Measurements from ENCODE around the gene HUS1.
A peak's percentile ranks its signal among the peaks of the same experiment; 100 is the strongest.
"Not testable (repeated sequence)": the region's sequence is repeated elsewhere in the genome, so short reads cannot be mapped to it uniquely, and the experiment has no call there.

HUS1 gene

DNA sequence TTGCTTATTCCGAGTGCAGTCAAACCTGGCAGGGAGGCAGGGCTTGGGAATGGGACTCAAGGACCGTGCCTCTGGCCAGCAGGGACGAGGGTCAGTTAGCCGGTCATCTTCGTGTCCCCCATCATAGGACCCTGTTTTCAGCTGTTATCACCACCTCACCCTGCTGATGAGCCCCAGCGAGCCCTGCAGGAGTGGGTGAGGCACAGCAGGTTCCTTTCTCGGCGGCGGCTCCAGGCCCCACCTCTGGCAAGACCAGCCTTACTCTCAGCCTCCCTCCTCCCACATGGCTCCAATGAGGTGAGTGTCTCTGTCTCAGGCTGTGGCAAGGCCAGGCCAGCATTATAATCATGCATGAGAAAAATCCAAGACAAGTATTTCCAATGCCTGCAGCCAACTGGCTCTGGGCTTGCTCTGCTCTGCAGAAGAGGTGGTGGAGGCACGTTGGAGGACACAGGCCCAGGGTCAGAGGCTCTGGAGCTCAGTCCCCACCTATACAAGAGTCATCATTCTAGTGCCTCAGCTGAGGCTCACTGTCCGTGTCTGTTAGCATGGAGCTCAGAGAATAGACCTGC is 46.9 kb downstream of the HUS1 start:
- Histone ChIP-seq H3K9me3 (ENCODE audit: control insufficient read depth, insufficient read depth, low read length) (no peaks in the 10 kb centered on the region), H3K9ac (ENCODE audit: low read depth, low read length) (no peak overlapping the region), H3K36me3 (ENCODE audit: control insufficient read depth, insufficient read depth, low read length) (no peaks in the 10 kb centered on the region), H3K4me3 (ENCODE audit: low read depth, low read length) (no peak overlapping the region), H3K4me1 (ENCODE audit: control insufficient read depth, insufficient read depth, low read length) (peaks cover 5% of the 10 kb centered on the region), H3K27me3 (ENCODE audit: control insufficient read depth, insufficient read depth, low read length) (no peaks in the 10 kb centered on the region)

DNA sequence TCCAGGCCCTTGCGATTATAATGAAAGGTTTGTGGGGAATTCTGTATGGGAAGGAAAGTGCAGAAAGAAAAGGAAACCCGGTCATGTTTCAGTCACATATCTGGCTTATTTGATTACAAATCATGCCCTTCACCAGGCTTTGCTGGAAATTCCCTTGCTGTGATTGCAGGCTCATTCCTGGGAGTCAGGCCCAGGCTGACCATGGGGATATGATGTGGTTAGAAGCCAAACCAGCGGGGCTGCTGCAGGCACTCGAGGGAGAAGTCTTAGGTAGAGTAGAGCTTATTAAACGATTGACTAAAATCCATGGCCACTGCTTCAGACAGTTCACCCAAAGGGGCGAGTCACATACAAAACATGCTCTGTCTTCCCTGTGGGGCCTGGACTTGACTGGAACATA is 47.4 kb downstream of the HUS1 start:
- H3K4me3 ChIP-seq (ENCODE audit: low read depth, low read length) = no peak overlapping the region
- no peak overlapping the region for H3K9ac ChIP-seq (ENCODE audit: low read depth, low read length)
- H3K4me1 ChIP-seq (ENCODE audit: control insufficient read depth, insufficient read depth, low read length) = peaks cover 3% of the 10 kb centered on the region

DNA sequence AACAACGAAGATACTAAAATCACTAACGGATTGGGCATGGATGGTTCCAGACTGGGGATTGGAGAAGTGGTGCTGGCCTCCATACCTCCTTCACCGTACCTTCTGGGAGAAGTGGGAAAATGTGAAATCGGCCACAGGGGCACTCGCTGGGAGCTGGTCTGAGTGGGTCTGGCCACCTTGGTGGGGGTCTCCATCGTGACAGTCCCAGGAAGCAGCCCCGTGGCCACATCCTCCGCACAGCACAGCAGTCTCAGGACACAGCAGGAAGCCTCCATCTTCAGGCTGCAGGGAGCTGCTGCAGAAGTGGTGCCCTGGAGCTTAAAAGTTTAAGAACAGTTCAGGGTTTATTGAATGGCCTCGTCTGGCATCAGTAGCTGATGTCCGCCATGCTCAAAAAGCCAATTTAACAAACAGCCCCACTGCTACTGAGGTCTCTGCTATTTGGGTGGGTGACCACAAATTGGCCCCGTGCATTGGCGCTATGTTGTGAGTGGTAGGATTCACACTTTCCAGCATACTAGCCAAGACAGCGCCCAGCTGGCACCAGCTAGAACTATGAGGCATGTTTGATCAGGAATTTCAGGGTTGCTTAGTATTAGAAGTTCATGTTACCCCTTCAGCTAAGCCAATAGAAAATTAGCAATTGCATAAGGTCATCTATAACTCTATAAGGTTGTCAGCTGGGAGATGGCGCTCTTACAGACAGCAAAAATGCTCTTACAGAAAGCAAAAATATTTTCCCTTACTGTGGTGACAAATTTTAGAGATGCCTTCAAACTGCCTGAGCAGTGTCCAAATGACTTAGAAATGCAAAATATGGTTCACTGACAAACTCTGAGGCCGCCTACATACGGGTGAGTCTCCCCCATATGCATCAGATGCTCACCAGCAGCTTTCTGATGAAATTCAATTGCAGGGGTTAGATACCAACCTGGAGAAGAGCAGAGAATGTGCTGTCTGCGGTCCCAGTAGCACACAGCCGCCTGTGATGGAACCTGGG is 48.1 kb downstream of the HUS1 start:
- Histone ChIP-seq H3K4me1 (ENCODE audit: control insufficient read depth, insufficient read depth, low read length) (no peaks in the 10 kb centered on the region), H3K4me3 (ENCODE audit: low read depth, low read length) (no peak overlapping the region), H3K9me3 (ENCODE audit: control insufficient read depth, insufficient read depth, low read length) (no peaks in the 10 kb centered on the region), H3K27me3 (ENCODE audit: control insufficient read depth, insufficient read depth, low read length) (no peaks in the 10 kb centered on the region), H3K36me3 (ENCODE audit: control insufficient read depth, insufficient read depth, low read length) (peaks cover 4% of the 10 kb centered on the region), H3K9ac (ENCODE audit: low read depth, low read length) (no peak overlapping the region)

More for the DNA sequence above, 47.4 kb downstream of the HUS1 start:
- no peaks in the 10 kb centered on the region for H3K27me3 ChIP-seq (ENCODE audit: control insufficient read depth, insufficient read depth, low read length)
- H3K36me3 ChIP-seq (ENCODE audit: control insufficient read depth, insufficient read depth, low read length) = no peaks in the 10 kb centered on the region
- no peaks in the 10 kb centered on the region for H3K9me3 ChIP-seq (ENCODE audit: control insufficient read depth, insufficient read depth, low read length)

DNA sequence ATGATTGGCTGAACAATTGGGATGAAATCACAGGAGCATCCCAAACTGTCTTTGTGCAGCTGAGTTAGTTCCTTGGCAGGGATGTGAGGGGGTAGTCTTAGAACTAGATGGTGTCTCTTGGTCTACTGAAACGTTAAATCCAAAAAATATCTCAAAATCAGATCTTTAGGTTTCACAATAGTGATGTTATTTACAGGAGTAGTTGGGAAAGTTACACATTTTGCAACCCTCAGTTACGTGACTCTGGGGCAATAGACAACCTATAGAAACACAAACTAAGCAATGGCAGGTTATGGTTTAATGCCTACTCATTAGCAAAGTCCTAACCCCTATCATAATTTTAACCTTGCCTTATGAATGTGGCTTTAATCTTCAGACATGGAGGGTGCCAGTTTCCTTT is 55.1 kb downstream of the HUS1 start:
- H3K4me3 ChIP-seq (ENCODE audit: low read depth, low read length) = no peak overlapping the region
- no peaks in the 10 kb centered on the region for H3K4me1 ChIP-seq (ENCODE audit: control insufficient read depth, insufficient read depth, low read length)
- H3K9ac ChIP-seq (ENCODE audit: low read depth, low read length) = no peak overlapping the region
- peaks cover 4% of the 10 kb centered on the region for H3K36me3 ChIP-seq (ENCODE audit: control insufficient read depth, insufficient read depth, low read length)
- H3K27me3 ChIP-seq (ENCODE audit: control insufficient read depth, insufficient read depth, low read length) = no peaks in the 10 kb centered on the region
- no peaks in the 10 kb centered on the region for H3K9me3 ChIP-seq (ENCODE audit: control insufficient read depth, insufficient read depth, low read length)

DNA sequence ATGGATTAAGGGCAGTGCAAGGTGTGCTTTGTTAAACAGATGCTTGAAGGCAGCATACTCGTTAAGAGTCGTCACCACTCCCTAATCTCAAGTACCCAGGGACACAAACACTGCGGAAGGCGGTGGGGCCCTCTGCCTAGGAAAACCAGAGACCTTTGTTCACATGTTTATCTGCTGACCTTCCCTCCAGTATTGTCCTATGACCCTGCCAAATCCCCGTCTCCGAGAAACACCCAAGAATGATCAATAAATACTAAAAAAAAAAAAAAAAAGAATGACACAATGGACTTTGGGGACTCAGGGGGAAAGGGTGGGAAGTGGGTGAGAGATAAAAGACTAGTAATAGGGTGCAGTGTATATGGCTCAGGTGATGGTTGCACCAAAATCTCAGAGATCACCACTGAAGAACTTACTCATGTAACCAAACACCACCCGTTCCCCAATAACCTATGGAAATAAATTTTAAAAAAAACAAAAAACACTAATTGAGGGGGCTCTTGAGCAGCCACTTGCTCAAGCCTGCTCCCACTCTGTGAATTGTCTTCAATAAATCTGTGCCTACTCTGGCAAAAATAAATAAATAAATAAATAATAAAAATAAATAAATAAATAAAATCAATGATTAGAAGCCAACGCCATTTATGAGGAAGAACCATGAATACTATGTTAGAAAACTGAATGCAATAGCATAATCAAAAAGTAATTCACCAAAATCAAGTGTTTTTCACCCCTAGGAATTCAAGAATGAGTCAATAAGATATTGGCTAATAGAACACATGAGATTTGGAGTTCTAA is 56.1 kb downstream of the HUS1 start:
- H3K27me3 ChIP-seq (ENCODE audit: control insufficient read depth, insufficient read depth, low read length); H3K9me3 ChIP-seq (ENCODE audit: control insufficient read depth, insufficient read depth, low read length); H3K9ac ChIP-seq (ENCODE audit: low read depth, low read length); H3K4me1 ChIP-seq (ENCODE audit: control insufficient read depth, insufficient read depth, low read length); H3K4me3 ChIP-seq (ENCODE audit: low read depth, low read length); H3K36me3 ChIP-seq (ENCODE audit: control insufficient read depth, insufficient read depth, low read length): not testable (repeated sequence)

DNA sequence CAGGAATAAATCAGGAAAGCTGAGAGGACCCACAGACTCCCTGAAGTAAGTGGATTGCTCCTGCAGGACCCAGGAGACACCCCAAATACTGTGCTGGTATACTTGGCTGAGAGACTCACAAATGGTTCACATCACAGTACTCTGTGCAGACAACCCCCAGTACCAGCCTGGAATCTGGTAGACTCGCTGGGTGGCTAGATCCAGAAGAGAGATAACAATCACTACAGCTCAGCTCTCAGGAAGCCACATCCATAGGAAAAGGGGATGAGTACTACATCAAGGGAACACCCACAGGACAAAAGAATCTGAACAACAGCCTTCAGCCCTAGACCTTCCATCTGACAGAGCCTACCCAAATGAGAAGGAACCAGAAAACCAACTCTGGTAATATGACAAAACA is 62.9 kb downstream of the HUS1 start:
- not testable (repeated sequence) for H3K9me3 ChIP-seq (ENCODE audit: control insufficient read depth, insufficient read depth, low read length); H3K27me3 ChIP-seq (ENCODE audit: control insufficient read depth, insufficient read depth, low read length); H3K4me3 ChIP-seq (ENCODE audit: low read depth, low read length); H3K36me3 ChIP-seq (ENCODE audit: control insufficient read depth, insufficient read depth, low read length); H3K4me1 ChIP-seq (ENCODE audit: control insufficient read depth, insufficient read depth, low read length); H3K9ac ChIP-seq (ENCODE audit: low read depth, low read length)

DNA sequence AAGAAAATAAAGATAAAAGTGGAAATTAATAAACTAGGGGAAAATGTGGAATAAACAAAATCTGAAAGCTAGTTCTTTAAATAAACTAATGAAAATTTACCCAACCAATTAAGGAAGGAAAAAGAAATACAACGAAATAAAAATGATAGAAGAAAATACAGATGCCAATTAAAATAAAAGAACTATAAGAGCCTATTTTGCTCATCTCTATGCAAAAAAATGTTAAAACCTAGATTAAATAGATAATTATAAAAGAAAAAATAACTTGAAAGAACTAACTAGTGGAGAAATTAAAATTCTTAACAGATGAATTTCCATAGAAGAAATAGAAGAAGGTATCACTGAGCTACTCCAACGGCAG is 63.8 kb downstream of the HUS1 start:
- H3K4me1 ChIP-seq (ENCODE audit: control insufficient read depth, insufficient read depth, low read length) = peaks cover 4% of the 10 kb centered on the region
- H3K27me3 ChIP-seq (ENCODE audit: control insufficient read depth, insufficient read depth, low read length) = no peaks in the 10 kb centered on the region
- no peak overlapping the region for H3K4me3 ChIP-seq (ENCODE audit: low read depth, low read length)
- no peaks in the 10 kb centered on the region for H3K36me3 ChIP-seq (ENCODE audit: control insufficient read depth, insufficient read depth, low read length)
- H3K9me3 ChIP-seq (ENCODE audit: control insufficient read depth, insufficient read depth, low read length) = no peaks in the 10 kb centered on the region
- no peak overlapping the region for H3K9ac ChIP-seq (ENCODE audit: low read depth, low read length)

DNA sequence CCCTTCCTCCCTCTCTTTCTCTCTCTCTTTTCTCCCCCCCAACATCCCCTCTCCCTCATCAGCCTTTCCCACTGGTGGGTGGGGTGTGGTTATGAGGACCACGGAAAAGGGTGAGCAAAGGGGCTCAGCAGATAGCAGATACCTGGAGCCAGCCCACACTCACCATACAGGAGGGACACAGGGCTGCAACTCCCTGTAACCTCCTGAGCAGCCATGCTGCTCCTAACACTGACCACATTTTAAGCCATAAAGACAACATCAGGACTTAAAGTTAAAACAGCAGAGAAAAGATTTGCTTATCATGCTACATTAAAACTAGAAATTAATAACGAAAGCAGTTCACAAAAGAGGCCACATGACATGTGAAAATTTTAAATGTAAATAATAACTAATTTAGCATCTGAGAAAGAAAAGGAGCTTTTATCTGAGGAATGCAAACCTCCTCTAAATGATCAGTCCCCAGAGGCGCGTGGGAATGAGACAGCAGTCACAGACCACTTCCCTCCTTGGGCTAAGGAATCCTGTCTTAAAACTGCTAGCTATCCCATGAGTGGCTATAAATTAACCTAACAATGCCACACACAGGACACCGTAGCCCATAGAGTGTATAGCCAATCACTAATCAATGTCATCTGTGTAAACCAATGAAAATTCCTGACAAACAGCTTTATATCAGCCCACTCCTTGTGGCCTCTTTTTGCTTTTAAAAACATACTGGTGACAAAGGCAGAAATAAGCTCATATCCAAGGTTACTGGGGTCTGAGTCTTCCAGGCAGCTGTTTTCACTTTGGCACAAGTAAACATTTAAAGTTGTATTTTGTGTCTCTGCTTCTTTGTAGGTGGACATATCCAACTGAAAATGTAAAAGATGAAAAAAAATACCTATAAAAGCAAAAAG is 64.4 kb downstream of the HUS1 start:
- peaks cover 4% of the 10 kb centered on the region for H3K4me1 ChIP-seq (ENCODE audit: control insufficient read depth, insufficient read depth, low read length)
- peak overlapping the region; percentile 47 for H3K9ac ChIP-seq (ENCODE audit: low read depth, low read length)
- no peaks in the 10 kb centered on the region for H3K9me3 ChIP-seq (ENCODE audit: control insufficient read depth, insufficient read depth, low read length)
- H3K36me3 ChIP-seq (ENCODE audit: control insufficient read depth, insufficient read depth, low read length) = no peaks in the 10 kb centered on the region
- no peak overlapping the region for H3K4me3 ChIP-seq (ENCODE audit: low read depth, low read length)
- H3K27me3 ChIP-seq (ENCODE audit: control insufficient read depth, insufficient read depth, low read length) = no peaks in the 10 kb centered on the region

Data from iPS-15b (cell line).